MM.1S (cell line): ENCODE data around the gene SLCO3A1.
A peak's percentile ranks its signal among the peaks of the same experiment; 100 is the strongest.

Experiments used
- DNase-seq: peaks from one replicate; pipeline ENCODE4 v3.0.0-alpha.2; 2015
- H2AFZ ChIP-seq: fragments of 300-600 bp; sonication (generic); 2 replicates; pipeline ENCODE4 v1.6.0; 2016; ENCODE audit warnings: antibody characterized with exemption, low read length
- H3F3A ChIP-seq: fragments of 300-600 bp; sonication (generic); 2 replicates; pipeline ENCODE4 v1.6.1; 2016; ENCODE audit warnings: mild to moderate bottlenecking, antibody characterized with exemption, low read length, moderate library complexity, mixed read lengths; ENCODE audit not compliant: insufficient read depth
- H3K27ac ChIP-seq: fragments of 300-600 bp; sonication (generic); 2 replicates; pipeline ENCODE4 v1.5.1; 2016; ENCODE audit warnings: mild to moderate bottlenecking, low read length
- H3K27me3 ChIP-seq: fragments of 300-600 bp; sonication (generic); replicated peaks from 2 replicates; pipeline ENCODE4 v1.6.0; 2016; ENCODE audit warnings: low read length; ENCODE audit not compliant: insufficient read depth
- H3K36me3 ChIP-seq: fragments of 300-600 bp; sonication (generic); replicated peaks from 2 replicates; pipeline ENCODE4 v1.6.1; 2016; ENCODE audit warnings: mild to moderate bottlenecking, low read length, mixed read lengths; ENCODE audit not compliant: insufficient read depth
- H3K4me1 ChIP-seq: fragments of 300-600 bp; sonication (generic); 2 replicates; pipeline ENCODE4 v1.6.1; 2016; ENCODE audit warnings: low read length, mixed read lengths
- H3K4me2 ChIP-seq: fragments of 300-600 bp; sonication (generic); 2 replicates; pipeline ENCODE4 v1.6.0; 2016; ENCODE audit warnings: low read depth, low read length
- H3K4me3 ChIP-seq: fragments of 300-600 bp; sonication (generic); 2 replicates; pipeline ENCODE4 v1.5.1; 2016; ENCODE audit warnings: low read length, mixed read lengths
- H3K79me2 ChIP-seq: fragments of 300-600 bp; sonication (generic); 2 replicates; pipeline ENCODE4 v1.6.1; 2016; ENCODE audit warnings: mixed run types, low read length, mixed read lengths
- H3K9ac ChIP-seq: fragments of 300-600 bp; sonication (generic); 2 replicates; pipeline ENCODE4 v1.6.1; 2016; ENCODE audit warnings: low read length, mixed read lengths
- H3K9me2 ChIP-seq: fragments of 300-600 bp; sonication (generic); replicated peaks from 2 replicates; pipeline ENCODE4 v1.6.1; 2016; ENCODE audit warnings: mild to moderate bottlenecking, low read length, mixed read lengths; ENCODE audit not compliant: insufficient read depth
- H3K9me3 ChIP-seq: fragments of 300-600 bp; sonication (generic); replicated peaks from 2 replicates; pipeline ENCODE4 v1.6.1; 2016; ENCODE audit warnings: mild to moderate bottlenecking, low read length, mixed read lengths; ENCODE audit not compliant: insufficient read depth
- H4K20me1 ChIP-seq: fragments of 300-600 bp; sonication (generic); 2 replicates; pipeline ENCODE4 v1.6.1; 2016; ENCODE audit warnings: mild to moderate bottlenecking, low read length, moderate library complexity, mixed read lengths; ENCODE audit not compliant: insufficient read depth
- CTCF ChIP-seq: fragments of 300-600 bp; sonication (generic); IDR thresholded peaks from 2 replicates; pipeline ENCODE4 v1.5.1; 2016; ENCODE audit warnings: antibody characterized with exemption, low read length, mixed read lengths
- EZH2 ChIP-seq: fragments of 300-600 bp; sonication (generic); optimal IDR thresholded peaks from 2 replicates; pipeline ENCODE3; 2017; ENCODE audit warnings: low read depth, mild to moderate bottlenecking, antibody characterized with exemption, low read length, mixed read lengths
- EZH2phosphoT487 ChIP-seq: fragments of 300-600 bp; sonication (generic); IDR thresholded peaks from 2 replicates; pipeline ENCODE4 v1.6.1; 2018; ENCODE audit warnings: antibody characterized with exemption, low read length

The SLCO3A1 gene

GRCh38 chr15:91853948-91854638, 585 bp downstream of the SLCO3A1 start:
- Histone ChIP-seq H3K9me2 (no peaks in the 10 kb centered on the region), H3K36me3 (no peaks in the 10 kb centered on the region), H3K27ac (peak overlapping the region; percentile 47; the same call in 1 of the 2 replicates), H3K4me3 (peak overlapping the region; percentile 68), H2AFZ (peak overlapping the region; percentile 70; the same call in 1 of the 2 replicates), H3K9me3 (no peaks in the 10 kb centered on the region), H3F3A (peaks cover 27% of the 10 kb centered on the region), H3K4me2 (peak overlapping the region; percentile 69), H4K20me1 (no peaks in the 10 kb centered on the region), H3K9ac (peak overlapping the region; percentile 63; the same call in 1 of the 2 replicates), H3K4me1 (peaks cover 45% of the 10 kb centered on the region), H3K27me3 (no peaks in the 10 kb centered on the region), H3K79me2 (peaks cover 26% of the 10 kb centered on the region)
- no peak for TF ChIP-seq EZH2
- no peak for TF ChIP-seq EZH2phosphoT487
- TF ChIP-seq CTCF, result no peak; the same call in 1 of the 2 replicates
- peak; percentile 50 for DNase-seq

DNA sequence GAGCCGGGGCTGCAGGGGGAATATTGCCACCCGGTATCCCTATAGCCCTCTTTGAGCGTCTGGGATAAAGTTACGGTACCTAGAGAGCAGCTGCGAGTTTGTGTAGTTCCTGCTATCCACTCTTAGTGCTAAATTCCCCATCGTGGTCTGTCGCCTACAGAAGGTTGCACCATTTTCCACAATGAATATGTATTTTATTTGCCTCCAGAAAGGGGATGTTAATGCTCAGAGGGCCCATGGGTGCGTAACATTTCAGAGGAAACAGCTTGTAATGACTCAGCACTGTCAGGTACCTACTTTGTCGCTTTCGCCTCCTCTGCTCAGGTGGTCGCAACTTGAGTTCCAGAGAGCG, 1.1 kb downstream of the SLCO3A1 start:
- H3K4me1 ChIP-seq, result peaks cover 45% of the 10 kb centered on the region
- no peak overlapping the region for H3K27ac ChIP-seq
- peaks cover 30% of the 10 kb centered on the region for H3K79me2 ChIP-seq
- no peaks in the 10 kb centered on the region for H4K20me1 ChIP-seq
- TF ChIP-seq EZH2, result no peak
- no peak for TF ChIP-seq CTCF
- TF ChIP-seq EZH2phosphoT487, result no peak
- no peak for DNase-seq
- no peaks in the 10 kb centered on the region for H3K9me3 ChIP-seq
- peak overlapping the region; percentile 69 for H3K4me2 ChIP-seq
- H2AFZ ChIP-seq, result 0 out of 2 replicates have a peak overlapping the region, but pooled peaks have one; percentile 1
- peaks cover 27% of the 10 kb centered on the region for H3F3A ChIP-seq
- H3K9ac ChIP-seq, result peak overlapping the region; percentile 6; the same call in 1 of the 2 replicates
- no peaks in the 10 kb centered on the region for H3K36me3 ChIP-seq
- no peaks in the 10 kb centered on the region for H3K27me3 ChIP-seq
- no peaks in the 10 kb centered on the region for H3K9me2 ChIP-seq
- peak overlapping the region; percentile 68 for H3K4me3 ChIP-seq

DNA sequence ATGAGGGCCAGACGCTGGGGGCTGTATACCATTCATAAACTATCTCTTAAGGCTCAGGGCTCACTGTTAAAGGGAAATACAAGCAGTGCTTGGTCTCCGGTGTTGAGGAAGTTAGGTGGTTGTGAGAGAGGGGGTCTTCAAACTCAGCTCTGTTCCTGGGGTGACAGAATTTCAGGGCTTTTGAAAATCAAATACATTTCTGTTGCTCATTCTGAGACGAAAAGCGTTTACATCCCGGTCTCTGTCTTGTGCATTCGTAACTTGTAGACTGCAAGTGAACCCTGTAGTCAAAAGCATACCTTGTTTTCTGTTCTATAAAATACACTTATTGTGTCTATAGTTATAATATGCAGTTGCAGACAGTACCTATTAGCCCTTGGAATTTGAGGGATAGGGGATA, 1.7 kb downstream of the SLCO3A1 start:
- peak overlapping the region; percentile 69; the same call in 1 of the 2 replicates for H3K4me2 ChIP-seq
- peaks cover 45% of the 10 kb centered on the region for H3K4me1 ChIP-seq

More for the DNA sequence above, 1.7 kb downstream of the SLCO3A1 start:
- no peak overlapping the region for H2AFZ ChIP-seq
- TF ChIP-seq EZH2 (no peak), CTCF (no peak), EZH2phosphoT487 (no peak)
- H3K9me3 ChIP-seq, result no peaks in the 10 kb centered on the region
- no peak for DNase-seq
- H4K20me1 ChIP-seq, result no peaks in the 10 kb centered on the region
- no peaks in the 10 kb centered on the region for H3K9me2 ChIP-seq
- no peaks in the 10 kb centered on the region for H3K36me3 ChIP-seq
- peaks cover 27% of the 10 kb centered on the region for H3F3A ChIP-seq
- H3K9ac ChIP-seq, result no peak overlapping the region
- H3K79me2 ChIP-seq, result peaks cover 35% of the 10 kb centered on the region
- no peaks in the 10 kb centered on the region for H3K27me3 ChIP-seq
- H3K27ac ChIP-seq, result no peak overlapping the region
- H3K4me3 ChIP-seq, result no peak overlapping the region
